CD4-positive, alpha-beta T cell (primary cell): Measurements from ENCODE around the gene EEF1AKMT4. TPM values are rescaled to one million over a fixed set of nuclear protein-coding genes. Genes with fewer than 3 reads are reported as not detected.

Source experiments
- ATAC-seq: fragments of 200-7000 bp; cut with Tn5 transposase; one replicate; pipeline ENCODE4 v1.10.0; 2022; ENCODE audit warnings: mild to moderate bottlenecking; ENCODE audit not compliant: poor library complexity
- CTCF ChIA-PET: fragments of 350-600 bp; sonication (Branson Sonifier 250); formaldehyde crosslinking; loops from one replicate; lab custom pipeline; 2021; ENCODE audit warnings: antibody characterized with exemption, inconsistent platforms; lab: Charles Lee
- POLR2A ChIA-PET: fragments of 350-600 bp; sonication (Branson Sonifier 250); formaldehyde crosslinking; loops from one replicate; lab custom pipeline; 2021; ENCODE audit warnings: antibody characterized with exemption, inconsistent platforms; lab: Charles Lee
- DNase-seq, 14 experiments: peaks; one replicate each; pipeline ENCODE4 v3.0.0-alpha.2; 2013 to 2020; ENCODE audit warnings: mixed read lengths in 2 of 14
- H3K27ac ChIP-seq, 2 donors: one replicate each; pipeline versions ENCODE4 v1.5.1 to v1.7.0; 2013; ENCODE audit warnings: low read length in 2 of 2, low read depth in 1 of 2, mild to moderate bottlenecking in 1 of 2
- H3K27me3 ChIP-seq, 2 experiments: 1 replicate in 1 of 2; 2 replicates in 1 of 2; pipeline versions ENCODE4 v1.6.1 to v1.7.0; 2013; ENCODE audit warnings: low read length in 2 of 2, control low read depth in 1 of 2, mild to moderate bottlenecking in 1 of 2, moderate library complexity in 1 of 2; ENCODE audit not compliant: insufficient read depth in 2 of 2, control insufficient read depth in 1 of 2
- H3K36me3 ChIP-seq: one replicate; pipeline ENCODE4 v1.6.1; 2013; ENCODE audit warnings: low read length, control low read depth; ENCODE audit not compliant: insufficient read depth
- H3K4me1 ChIP-seq: one replicate; pipeline ENCODE4 v1.6.1; 2013; ENCODE audit warnings: low read length, control low read depth; ENCODE audit not compliant: insufficient read depth
- H3K4me3 ChIP-seq: one replicate; pipeline ENCODE4 v1.5.1; 2013; ENCODE audit warnings: mild to moderate bottlenecking, low read length, moderate library complexity
- H3K9me3 ChIP-seq, 2 experiments: 1 replicate in 1 of 2; 2 replicates in 1 of 2; pipeline versions ENCODE4 v1.6.1 to v1.7.0; 2013; ENCODE audit warnings: low read length in 2 of 2, mild to moderate bottlenecking in 2 of 2, control low read depth in 1 of 2, moderate library complexity in 1 of 2; ENCODE audit not compliant: control insufficient read depth in 1 of 2, insufficient read depth in 1 of 2
- H3K27ac Mint-ChIP-seq: one replicate; pipeline ENCODE4 v1.8.0; 2020; ENCODE audit warnings: mixed read lengths
- H3K27me3 Mint-ChIP-seq: one replicate; pipeline ENCODE4 v1.8.0; 2021; ENCODE audit warnings: mixed read lengths
- H3K36me3 Mint-ChIP-seq: one replicate; pipeline ENCODE4 v1.8.0; 2021; ENCODE audit warnings: low read depth, mixed read lengths
- H3K4me1 Mint-ChIP-seq: one replicate; pipeline ENCODE4 v1.8.0; 2021; ENCODE audit warnings: low read depth, mixed read lengths
- H3K4me3 Mint-ChIP-seq: one replicate; pipeline ENCODE4 v1.8.0; 2020; ENCODE audit warnings: mild to moderate bottlenecking, mixed read lengths
- H3K9me3 Mint-ChIP-seq: one replicate; pipeline ENCODE4 v1.8.0; 2020; ENCODE audit warnings: mixed read lengths
- intact Hi-C, 2 experiments: fragments of 100-400 bp; cut with DNase I in 1 of 2; cut with micrococcal nuclease in 1 of 2; formaldehyde crosslinking; loops; one replicate each; pipeline versions ENCODE4 v1.15.1 to v1.9.0; 2023 to 2025; cut with DNase I, micrococcal nuclease
- total RNA-seq, 174 experiments: library from RNA in 2 of 174; stranded (reverse) in 2 of 174; gene quantifications; one replicate each; pipeline ENCODE4 v1.2.3 and lab custom pipeline; 2021 to 2026
- TF ChIP-seq, protein P1 (sequence below): fragments of 200-600 bp; IDR thresholded peaks from one replicate; pipeline ENCODE4 v1.8.0; 2022; ENCODE audit warnings: antibody characterized with exemption, mild to moderate bottlenecking

EEF1AKMT4 gene
- total RNA-seq, 2 experiments from 2014 or later, result not detected

DNA sequence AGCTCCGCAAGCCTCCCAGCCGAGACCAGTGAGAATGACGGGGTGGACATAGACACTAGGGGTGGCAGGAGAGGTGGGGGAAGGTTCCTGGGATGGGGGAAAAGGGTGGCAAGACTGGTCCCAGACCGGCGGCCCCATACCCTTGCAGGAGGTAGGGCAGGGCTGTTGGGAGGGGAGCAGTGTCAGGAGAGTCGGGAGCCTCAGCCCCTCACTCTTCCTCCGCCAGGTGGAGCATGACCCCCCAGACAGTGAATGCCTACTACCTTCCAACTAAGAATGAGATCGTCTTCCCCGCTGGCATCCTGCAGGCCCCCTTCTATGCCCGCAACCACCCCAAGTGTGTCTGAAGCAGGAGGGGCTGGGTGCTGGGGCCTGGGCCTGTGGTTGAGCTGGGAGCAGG is 40.9 kb downstream of the EEF1AKMT4 start:
- no peak for DNase-seq
- H3K9me3 Mint-ChIP-seq, result no peaks in the 10 kb centered on the region
- H3K4me3 Mint-ChIP-seq, result no peak overlapping the region
- H3K9me3 ChIP-seq, result no peaks in the 10 kb centered on the region
- peaks cover 28% of the 10 kb centered on the region for H3K27me3 Mint-ChIP-seq
- no peak overlapping the region for H3K4me3 ChIP-seq
- ChIA-PET CTCF (interaction anchor here (1.8 to 2.3 kb wide), 2 partner anchors 63 to 395 kb away, joined by 6 to 16 read pairs; no protein-coding TSS in a partner anchor), POLR2A (no interaction called here)
- intact Hi-C loops, result no loop called here
- no peaks in the 10 kb centered on the region for H3K36me3 Mint-ChIP-seq
- no peaks in the 10 kb centered on the region for H3K36me3 ChIP-seq
- TF ChIP-seq, protein P1, sequence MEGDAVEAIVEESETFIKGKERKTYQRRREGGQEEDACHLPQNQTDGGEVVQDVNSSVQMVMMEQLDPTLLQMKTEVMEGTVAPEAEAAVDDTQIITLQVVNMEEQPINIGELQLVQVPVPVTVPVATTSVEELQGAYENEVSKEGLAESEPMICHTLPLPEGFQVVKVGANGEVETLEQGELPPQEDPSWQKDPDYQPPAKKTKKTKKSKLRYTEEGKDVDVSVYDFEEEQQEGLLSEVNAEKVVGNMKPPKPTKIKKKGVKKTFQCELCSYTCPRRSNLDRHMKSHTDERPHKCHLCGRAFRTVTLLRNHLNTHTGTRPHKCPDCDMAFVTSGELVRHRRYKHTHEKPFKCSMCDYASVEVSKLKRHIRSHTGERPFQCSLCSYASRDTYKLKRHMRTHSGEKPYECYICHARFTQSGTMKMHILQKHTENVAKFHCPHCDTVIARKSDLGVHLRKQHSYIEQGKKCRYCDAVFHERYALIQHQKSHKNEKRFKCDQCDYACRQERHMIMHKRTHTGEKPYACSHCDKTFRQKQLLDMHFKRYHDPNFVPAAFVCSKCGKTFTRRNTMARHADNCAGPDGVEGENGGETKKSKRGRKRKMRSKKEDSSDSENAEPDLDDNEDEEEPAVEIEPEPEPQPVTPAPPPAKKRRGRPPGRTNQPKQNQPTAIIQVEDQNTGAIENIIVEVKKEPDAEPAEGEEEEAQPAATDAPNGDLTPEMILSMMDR, result no peak
- peaks cover 3% of the 10 kb centered on the region in 2 experiments for H3K27me3 ChIP-seq
- no peak overlapping the region for H3K27ac ChIP-seq
- no peak overlapping the region for H3K27ac Mint-ChIP-seq
- H3K4me1 Mint-ChIP-seq, result no peaks in the 10 kb centered on the region
- H3K4me1 ChIP-seq, result peaks cover 5% of the 10 kb centered on the region
- ATAC-seq, result no peak

DNA sequence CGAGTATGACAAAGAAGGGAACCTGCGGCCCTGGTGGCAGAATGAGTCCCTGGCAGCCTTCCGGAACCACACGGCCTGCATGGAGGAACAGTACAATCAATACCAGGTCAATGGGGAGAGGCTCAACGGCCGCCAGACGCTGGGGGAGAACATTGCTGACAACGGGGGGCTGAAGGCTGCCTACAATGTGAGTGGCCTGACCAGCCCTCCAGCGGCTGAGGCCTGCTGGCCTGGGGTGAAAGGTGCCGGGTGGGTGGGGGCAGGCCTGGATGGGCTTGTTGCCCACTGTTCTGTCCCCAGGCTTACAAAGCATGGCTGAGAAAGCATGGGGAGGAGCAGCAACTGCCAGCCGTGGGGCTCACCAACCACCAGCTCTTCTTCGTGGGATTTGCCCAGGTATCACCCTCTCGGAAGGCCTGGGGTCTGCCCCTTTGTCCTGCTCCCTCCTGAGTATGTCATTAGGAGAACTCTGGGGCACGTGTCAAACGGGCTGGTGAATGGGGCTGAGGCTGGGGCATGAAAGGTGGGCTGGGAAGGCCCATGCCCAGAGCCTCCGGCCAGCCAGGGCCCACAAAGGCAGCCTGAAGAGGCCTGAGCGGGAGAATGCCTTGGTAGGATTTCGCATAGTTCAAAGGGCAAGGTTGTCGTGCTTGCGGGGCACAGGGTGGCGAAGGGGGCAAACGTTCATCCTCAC is 41.7 kb downstream of the EEF1AKMT4 start:
- H3K4me3 ChIP-seq, result no peak overlapping the region
- H3K4me1 Mint-ChIP-seq, result no peaks in the 10 kb centered on the region
- DNase-seq (no peak), ATAC-seq (no peak)
- intact Hi-C loops, result no loop called here
- H3K27me3 ChIP-seq, result peaks cover 3% of the 10 kb centered on the region in 2 experiments
- H3K27ac Mint-ChIP-seq, result no peak overlapping the region
- CTCF ChIA-PET, result no interaction called here
- TF ChIP-seq, protein P1, result no peak
- no peaks in the 10 kb centered on the region for H3K36me3 ChIP-seq
- no peak overlapping the region for H3K4me3 Mint-ChIP-seq
- POLR2A ChIA-PET, result no interaction called here
- H3K27me3 Mint-ChIP-seq, result peaks cover 19% of the 10 kb centered on the region
- no peak overlapping the region for H3K27ac ChIP-seq
- H3K4me1 ChIP-seq, result peaks cover 5% of the 10 kb centered on the region
- no peaks in the 10 kb centered on the region for H3K9me3 ChIP-seq
- no peaks in the 10 kb centered on the region for H3K36me3 Mint-ChIP-seq
- H3K9me3 Mint-ChIP-seq, result no peaks in the 10 kb centered on the region

DNA sequence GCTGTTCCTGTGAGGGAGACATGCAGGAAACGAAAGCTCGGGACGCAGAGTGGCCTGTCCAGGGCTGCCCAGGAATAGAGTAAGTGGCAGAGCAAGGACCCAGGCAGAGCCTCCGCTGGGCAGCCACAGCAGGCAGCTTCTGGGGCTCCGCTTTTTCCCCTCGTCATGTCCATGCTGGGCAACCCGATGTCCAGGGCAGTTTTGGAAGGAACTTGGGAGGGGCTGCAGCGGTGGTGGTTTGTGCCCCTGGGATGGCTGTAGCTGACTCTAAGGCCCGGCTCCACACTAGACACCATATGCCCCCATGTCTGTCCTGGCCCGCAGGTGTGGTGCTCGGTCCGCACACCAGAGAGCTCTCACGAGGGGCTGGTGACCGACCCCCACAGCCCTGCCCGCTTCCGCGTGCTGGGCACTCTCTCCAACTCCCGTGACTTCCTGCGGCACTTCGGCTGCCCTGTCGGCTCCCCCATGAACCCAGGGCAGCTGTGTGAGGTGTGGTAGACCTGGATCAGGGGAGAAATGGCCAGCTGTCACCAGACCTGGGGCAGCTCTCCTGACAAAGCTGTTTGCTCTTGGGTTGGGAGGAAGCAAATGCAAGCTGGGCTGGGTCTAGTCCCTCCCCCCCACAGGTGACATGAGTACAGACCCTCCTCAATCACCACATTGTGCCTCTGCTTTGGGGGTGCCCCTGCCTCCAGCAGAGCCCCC is 42.4 kb downstream of the EEF1AKMT4 start:
- POLR2A ChIA-PET, result no interaction called here

More for the DNA sequence above, 42.4 kb downstream of the EEF1AKMT4 start:
- Histone ChIP-seq H3K27me3 (peaks cover 3% of the 10 kb centered on the region in 2 experiments), H3K9me3 (no peaks in the 10 kb centered on the region), H3K4me1 (peaks cover 5% of the 10 kb centered on the region), H3K27ac (no peak overlapping the region), H3K4me3 (no peak overlapping the region), H3K36me3 (no peaks in the 10 kb centered on the region)
- DNase-seq (no peak), ATAC-seq (no peak)
- Mint-ChIP-seq H3K4me3 (no peak overlapping the region), H3K27me3 (peaks cover 12% of the 10 kb centered on the region), H3K9me3 (no peaks in the 10 kb centered on the region), H3K4me1 (no peaks in the 10 kb centered on the region), H3K27ac (no peak overlapping the region), H3K36me3 (no peaks in the 10 kb centered on the region)
- CTCF ChIA-PET, result no interaction called here
- intact Hi-C loops, result no loop called here
- TF ChIP-seq, protein P1, result no peak
